RPMI7951 (cell line): Measurements from ENCODE around the gene MAP3K5. TPM values are rescaled to one million over a fixed set of nuclear protein-coding genes. Genes with fewer than 3 reads are reported as not detected.

Experiments used
- DNase-seq: peaks from one replicate; pipeline ENCODE4 v3.0.0-alpha.2; 2012; ENCODE audit warnings: low read depth
- total RNA-seq: library from RNA; depleted of rRNA; stranded (reverse); fragments of >200 nt; shearing (Covaris generic); gene quantifications from 2 replicates; pipeline ENCODE4 v1.2.3, GENCODE V29; 2014

The MAP3K5 gene
- total RNA-seq, 1 experiment from 2014 or later = 6.2 TPM

DNA sequence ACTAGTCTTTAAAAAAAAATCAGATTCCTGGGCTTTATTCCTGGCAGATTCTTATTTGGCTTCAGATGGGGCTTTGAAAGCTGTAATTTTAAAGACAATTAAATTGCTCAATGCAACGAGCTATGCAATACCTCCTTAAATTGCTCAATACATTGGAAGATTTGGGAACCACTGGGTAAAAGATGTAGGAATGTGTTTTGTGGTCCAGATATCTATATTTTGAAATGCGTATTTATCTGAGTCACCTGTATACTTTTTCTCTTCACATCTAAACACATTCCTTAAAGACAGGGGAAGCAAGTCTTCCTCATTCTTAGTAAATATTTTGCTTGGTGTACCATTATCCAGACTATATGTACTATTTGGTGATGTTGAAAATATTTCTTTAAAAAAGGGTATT is 212.5 kb downstream of the MAP3K5 start:
- no peak for DNase-seq

DNA sequence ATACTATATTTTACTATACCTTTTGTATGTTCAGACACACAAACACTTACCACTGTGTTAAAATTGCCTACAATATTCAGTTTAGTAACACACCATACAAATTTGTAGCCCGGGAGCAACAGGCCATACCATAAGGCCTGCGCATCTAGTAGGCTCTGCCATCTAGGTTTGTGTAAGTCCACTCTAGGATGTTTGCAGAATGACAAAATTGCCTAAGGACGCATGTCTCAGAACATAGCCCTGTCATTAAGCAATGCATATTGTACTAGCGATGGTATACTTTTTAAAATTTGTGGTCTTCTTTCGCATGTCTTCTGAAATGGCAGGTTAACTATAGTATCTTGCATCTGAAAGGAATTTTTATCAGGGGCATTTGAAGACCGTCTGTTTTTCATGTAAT is 215.5 kb downstream of the MAP3K5 start:
- DNase-seq = no peak

DNA sequence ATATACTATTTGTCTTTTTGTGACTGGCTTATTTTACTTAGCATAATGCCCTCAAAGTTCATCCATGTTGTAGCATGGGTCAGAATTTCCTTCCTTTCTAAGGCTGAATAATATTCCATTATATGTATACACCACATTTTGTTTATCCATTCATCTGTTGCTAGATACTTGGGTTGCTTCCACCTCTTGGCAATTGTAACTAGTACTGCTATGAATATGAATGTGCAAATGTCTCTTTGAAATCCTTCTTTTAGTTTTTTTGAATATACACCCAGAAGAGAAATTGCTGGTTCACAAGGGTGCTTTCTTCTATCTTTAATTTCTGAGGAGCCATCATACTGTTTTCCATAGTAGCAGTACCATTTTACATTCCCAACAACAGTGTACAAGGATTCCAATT is 220.8 kb downstream of the MAP3K5 start:
- DNase-seq = no peak

DNA sequence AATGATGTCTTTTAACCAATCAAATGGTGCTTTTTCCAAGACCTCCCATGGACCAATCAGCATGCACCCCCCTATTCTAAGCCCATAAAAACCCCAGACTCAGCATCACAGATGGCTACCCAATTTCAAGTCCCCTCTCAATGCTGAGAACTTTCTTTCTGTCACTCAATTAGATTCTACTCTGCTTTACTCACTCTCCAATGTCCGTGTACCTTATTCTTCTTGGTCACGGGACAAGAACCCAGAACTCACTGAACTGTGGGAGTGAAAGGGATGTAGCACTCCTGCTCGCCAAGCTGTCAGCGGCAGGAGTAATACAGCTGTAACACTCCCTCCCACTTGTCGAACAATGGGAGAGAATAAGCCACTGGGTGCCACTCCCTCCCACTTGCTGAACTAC is 221.2 kb downstream of the MAP3K5 start:
- DNase-seq = no peak

DNA sequence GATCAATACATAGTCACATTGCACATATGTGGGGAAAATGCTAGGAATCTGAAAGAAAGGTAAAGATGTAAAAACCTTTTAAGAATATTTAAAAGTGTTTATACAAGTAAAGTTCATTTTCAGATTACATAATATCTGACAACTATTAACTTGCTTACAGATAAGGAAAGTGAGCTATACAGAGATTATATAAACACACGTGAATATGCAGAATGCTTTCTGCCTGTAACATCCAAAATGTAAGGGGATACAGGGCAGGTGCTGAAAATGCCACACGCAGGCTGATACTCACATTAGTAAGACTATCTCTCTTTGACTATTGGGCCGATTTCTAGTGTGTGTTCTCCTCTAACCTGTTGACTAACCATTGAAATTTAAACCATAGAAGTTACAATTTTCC is 224.1 kb downstream of the MAP3K5 start:
- no peak for DNase-seq

DNA sequence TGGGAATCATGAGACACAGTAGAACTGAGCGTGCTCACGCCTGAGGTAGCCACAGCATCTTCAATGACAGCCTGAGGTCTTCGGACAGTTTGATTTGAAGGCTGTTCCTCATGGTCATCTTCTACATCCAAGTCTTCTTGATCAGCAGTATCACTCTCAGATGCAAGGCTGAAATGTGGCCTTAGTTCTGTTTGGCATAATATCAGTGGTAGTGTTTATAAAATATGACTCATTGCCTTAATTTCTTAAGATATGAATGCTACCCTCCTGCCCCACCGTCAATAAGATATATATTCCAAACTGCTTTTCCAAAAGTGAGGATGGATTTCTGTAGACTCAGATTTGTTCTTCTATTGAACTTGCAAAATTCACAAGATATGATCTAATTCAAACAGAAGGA is 224.6 kb downstream of the MAP3K5 start:
- no peak for DNase-seq

DNA sequence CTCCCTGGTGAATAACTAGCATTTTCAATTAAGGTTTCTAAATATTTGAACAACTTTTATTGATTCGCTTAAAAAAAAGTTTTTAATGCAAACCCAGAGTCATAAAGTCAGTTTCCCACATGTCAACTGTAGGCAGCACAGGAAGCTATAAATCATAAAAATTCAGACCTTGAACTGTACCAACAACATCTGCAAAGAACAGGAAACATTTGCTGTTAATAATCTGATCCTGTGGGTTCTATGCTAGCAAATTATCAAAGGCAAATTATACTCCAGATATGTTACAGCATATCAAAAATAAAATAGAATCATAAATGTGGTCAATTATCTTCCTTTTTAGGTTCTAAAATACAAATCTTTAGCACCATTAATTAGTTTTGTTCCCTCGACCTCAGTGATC is 225.4 kb downstream of the MAP3K5 start:
- no peak for DNase-seq

DNA sequence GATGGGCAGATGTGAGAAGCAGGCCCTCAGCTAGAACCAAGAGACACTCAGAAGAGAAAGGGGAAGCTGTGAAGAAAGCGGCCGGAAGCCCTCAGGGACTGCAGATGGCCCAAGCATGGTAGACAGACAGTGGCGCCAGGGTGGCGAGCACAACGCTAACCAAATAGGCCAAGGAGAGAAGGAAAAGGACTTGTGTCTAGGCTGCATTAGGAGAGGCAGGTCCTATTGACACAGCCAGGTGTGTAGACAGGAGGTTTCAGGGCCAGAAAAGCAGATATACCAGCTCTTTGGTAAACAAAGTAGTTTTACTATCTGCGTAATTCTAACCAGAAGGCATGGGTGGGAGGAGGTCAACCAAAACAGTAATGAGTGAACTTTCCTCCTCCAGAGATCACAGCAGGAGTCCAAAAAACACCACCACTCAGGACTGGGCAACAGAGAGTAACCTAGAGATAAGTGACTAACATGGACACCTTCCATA is 226.2 kb downstream of the MAP3K5 start:
- no peak for DNase-seq

DNA sequence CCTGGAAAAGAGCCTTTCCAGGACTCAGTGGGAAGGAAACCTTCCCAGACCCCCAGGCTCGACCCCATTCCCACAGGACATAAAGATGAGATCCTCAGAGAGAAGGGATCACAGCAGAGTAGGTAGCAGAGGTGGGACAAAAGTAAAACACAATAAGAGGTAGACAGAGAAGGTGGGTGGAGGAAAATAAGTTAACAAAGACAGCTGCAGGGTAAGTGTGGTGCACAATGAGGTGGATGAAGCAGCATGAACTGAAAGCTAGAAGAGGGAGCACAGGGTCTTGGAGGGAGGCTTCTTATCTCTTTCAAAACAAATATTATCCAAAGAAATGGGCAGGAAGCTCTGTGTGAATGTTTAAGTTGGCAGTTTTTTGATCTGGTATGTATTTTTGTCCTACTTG is 228.1 kb downstream of the MAP3K5 start:
- DNase-seq = no peak

DNA sequence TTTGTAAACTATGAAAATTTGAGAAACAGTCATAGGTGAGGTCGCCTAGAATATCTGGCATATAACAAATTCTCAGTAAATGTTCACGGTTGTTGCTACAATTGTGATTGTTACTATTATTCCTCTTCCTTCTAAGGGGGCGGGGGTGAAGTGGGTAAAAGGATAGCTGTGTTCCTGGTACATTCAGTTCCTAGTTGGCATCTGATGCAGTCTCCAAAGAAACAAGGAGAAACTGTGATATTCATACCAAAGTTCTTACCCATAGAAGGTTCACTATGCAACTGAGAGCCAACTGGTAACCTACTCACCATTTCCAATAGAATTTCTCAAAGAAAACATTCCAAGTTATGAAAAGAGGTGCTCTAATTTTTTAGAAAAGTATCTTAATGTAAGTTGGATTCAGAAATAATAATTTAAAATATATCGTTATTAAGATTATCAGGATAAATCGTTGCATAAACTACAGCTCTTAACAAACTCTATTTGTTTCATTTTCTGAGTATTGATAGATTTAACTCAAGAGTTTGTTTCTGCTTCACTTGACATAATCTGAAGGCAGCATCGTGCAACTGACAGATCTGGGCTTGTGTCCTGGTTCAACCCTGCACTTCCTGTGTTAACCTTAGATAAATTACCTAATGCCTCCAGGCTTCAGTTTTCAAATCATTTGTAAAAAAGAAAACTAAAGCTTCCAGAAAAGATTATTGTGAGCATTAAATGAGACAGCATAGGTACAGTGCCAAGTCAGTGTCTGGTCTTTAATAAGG is 228.7 kb downstream of the MAP3K5 start:
- no peak for DNase-seq

DNA sequence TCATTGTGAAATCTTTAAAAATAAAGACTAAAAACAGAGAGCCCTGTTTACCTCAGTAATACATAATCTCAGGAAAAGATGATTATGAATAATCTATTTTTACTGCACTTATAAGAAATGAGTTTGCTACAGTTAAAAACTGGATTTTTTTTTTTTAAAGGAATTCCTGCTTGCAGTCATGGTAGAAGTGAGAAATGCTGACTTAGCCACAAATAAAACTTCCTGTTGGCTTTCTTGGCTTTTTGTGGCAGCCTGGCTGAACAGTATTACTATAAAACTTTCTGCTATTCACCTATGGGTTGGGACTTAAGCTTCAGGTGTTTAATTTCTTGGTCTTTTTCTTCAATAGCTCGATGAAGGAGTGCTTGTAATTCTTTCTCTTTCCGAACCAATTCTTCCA is 230.1 kb downstream of the MAP3K5 start:
- no peak for DNase-seq

DNA sequence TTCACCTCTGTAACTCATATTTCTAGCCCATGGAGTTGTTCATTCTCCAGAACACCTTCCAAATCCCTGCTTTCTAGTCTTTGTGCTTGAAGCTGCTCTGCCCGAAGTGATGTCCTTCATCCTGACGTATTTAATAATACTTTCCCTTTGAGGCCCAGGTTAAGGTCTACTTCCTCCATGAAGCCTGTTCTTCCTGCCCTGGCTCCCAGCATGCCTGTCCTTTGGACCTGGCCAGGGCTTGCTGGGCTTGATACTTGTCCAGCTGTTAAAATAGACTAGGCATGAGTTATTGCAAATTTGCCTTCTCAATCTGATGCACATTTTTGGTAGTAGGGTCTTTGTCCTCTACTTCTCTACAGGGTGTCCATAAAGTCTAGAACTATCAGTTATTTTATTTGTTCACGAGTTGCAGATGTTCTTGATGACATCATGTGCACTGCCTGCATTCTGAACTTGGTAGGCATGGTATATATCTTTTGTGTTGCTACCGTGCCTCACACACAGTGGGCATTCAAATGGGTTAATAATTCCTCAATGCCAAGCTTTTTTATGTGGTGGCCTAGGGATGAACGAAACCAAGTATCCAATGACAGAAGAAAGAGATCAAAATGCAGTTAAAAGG is 239.0 kb downstream of the MAP3K5 start:
- DNase-seq = no peak

DNA sequence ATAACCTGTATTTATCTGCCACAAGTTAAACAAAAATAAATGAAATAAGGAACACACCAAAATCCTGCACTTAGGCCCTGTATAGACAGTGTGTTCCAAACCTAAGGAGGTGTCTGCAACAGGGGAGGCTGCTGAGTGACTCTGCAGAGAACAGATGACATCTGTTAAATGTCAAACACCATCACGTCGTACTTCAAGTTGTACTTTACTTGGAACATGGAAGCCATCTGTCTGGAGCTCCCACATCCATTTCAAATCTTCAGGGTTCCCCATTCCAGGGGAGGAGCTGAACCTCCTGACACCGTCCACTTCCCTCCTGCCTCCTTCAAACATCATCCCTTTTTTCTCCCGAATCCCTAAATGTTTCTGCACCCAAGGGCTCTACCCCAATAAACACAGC is 240.2 kb downstream of the MAP3K5 start:
- DNase-seq = no peak

DNA sequence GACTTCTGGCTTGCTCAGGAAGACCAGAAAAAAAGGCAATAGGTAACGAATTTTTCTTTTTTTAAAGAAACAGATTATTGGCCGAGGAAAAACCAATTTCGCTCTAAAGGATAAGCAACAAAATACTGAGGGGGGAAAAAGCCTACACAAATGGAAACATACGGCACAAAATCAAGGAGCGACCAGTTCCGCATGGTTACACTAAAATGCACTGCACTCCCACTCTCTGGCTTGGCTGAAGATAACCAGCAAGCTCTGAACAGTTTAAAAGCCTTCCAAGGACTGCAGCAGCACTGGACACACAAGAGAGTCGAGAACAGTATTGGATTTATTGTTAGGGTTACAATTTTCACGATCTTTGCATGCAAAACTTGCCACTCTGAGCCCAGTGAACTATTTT is 241.2 kb downstream of the MAP3K5 start:
- DNase-seq = no peak

DNA sequence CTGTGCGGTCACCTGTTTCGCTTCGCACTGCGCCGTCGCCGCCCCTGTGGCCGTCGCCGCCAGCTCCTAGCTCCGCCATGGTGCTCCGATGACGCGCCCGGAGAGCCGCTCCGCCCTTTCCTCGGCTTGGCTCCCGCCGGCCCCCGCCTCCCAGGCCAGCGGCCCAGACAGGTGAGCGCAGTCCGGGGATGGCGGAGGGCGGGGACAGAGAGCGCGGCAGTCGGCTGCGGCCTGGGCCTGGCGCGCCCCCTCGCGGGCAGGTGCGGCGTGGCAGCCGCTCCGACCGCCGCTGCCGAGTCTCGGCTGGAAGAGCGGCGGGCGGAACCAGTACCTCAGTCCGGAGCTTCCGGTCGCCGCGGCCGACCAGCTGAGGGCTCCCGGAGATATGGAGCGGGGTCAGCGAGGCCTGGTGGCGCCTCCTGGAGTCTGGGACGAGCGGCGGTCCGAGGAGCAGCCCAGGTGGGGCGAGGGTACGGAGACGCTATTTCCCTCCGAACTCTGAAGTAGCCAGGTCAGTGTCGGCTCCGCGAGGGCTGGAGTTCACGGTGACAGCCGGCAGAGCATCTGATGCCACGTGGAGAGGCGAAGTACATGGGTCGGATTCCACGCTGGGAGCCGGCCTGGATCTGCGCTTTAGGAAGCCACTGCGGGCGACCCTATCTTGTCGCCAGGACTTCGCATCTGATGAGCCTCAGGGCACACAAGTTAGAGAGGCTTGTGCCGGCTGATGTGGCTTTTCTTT is 241.8 kb downstream of the MAP3K5 start, which contains the start of gene MAP7:
TSS of gene MAP7 (minus strand) at position 93 of the 742 bp plus-strand sequence. CDS start at position 79, 14 bp downstream.
- peak; percentile 23 for DNase-seq

DNA sequence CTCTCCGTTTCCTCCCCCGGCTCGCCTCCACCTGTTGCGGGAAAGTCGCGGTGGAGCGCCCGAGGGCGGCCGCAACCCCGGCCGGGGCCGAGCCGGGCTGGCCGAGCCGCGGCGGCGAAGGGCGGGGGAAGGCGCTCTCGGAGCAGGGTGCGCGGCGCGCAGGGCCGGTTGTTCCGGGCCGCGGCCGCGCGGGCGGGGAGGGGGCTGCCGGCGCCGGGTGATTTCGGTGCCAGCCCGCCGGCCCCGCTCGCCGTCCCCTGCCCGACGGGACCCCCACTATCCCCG is 242.3 kb downstream of the MAP3K5 start:
- DNase-seq = no peak

DNA sequence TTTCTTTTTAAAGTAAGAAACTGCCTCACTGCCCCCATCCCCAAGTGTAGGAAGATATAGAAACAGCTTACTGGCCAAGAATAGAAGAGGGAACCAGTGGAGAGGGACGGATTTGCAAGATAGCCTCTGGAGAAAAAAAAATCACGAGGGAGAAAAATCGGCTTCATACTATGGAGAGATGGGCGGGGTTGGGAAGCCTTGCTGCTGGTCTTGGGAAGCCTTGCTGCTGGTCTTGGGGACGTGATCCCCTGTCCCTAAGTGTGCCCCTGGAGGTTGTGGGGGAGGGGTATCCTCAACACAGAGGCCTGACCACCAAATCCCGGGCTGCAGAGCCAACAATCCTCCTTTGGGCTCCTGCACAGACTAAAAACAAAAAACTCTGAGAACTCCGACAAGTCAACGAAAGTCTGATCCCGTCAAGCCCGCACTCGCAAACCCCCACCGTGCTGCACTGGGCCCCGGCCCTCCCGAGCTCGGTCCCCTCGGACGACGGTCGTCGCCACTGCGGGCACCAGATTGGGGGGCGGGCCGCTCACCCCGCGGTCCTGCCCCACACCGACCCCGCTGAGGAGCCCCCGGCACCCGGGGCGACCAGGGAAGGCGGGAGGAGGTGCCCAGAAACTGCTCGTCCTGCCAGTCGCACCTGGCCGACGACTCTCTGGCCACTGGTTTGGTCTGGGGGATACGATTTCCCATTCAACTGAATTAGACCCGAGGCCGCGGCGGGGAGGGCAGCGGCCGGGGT is 242.8 kb downstream of the MAP3K5 start:
- DNase-seq = peak; percentile 5

DNA sequence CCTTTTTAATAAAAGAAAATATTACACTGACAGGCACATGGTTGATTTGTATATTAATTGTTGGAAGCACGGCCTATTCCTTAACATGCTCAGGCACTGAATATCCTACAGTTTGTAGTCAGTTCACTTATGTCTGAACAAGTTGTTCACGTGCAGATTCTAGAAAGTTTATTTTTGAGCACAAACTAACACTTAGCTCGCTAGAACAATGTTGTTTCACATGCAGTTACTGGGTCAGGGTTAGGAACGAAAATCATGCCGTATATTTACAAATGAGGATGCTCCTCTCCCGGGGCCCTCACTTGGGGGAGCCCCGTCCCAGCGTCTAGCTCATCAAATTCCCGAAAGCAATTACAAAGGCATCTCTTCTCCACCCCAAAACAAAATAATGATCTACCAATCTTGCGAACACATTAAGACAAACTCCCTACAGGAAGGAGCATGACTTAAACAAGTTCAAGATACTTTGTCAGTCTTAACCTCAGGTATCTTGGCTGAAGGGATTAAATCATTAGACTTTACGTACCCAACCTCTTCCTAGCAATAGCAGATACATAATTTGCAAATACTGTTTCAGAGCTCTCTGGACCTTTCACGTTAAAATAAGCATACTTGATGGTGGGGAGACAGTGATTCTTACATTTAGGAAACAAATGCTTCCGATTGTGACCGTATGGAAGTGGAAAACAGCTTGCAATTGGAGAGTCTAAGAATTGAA is 243.5 kb downstream of the MAP3K5 start:
- DNase-seq = no peak

DNA sequence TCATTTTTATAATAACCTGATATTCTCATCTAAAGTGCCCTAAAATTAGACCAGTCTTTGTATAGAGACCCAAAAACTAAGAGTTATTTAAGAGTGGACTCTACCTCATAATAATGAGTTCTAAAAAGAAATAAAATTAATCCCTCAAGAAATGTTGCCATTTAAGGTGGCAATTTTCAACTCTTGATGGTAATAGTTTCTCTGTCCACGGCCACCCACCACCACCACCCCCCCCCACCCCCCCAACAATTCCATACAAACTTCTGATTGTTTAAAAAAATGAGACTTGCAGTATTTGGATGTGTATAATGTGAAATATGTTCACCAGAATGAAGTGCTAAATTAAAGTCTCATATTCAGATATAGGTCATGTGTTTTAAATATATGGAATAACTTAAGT is 244.4 kb downstream of the MAP3K5 start:
- DNase-seq = no peak

DNA sequence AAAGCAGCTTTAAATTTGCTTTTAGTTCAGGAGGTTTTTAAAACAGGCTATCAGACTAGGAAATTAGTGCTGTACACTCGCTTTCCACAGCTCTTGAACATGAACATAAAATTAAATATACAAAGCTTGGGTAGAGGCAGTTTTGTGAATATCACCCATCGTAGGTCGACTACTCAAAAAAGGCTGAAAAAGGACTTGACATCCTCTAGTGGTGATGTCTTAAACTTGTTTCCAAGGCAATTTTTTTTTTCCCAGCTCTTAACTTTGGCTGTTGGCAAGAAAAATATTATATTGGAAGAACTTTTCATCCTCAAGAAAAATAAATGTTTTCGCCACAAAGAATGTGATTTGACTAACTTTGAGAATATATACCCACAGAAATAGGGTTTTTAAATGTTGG is 244.9 kb downstream of the MAP3K5 start:
- peak; percentile 25 for DNase-seq

DNA sequence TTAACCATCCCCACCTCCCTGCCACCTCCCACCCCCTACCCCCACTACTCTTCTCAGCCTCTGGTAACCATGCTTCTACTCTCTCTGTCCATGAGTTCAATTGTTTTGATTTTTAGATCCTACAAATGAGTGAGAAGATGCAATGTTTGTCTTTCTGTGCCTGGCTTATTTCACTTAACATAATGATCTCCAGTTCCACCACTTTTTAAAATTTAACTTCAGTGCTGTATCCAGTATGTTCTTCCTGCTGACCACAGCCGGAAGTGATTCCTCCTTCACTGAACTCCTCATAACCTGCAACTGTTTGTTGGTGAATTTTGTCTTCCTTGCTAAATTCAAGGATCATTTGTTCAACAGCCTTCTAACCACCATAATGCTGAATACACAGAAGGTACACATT is 245.9 kb downstream of the MAP3K5 start:
- no peak for DNase-seq

DNA sequence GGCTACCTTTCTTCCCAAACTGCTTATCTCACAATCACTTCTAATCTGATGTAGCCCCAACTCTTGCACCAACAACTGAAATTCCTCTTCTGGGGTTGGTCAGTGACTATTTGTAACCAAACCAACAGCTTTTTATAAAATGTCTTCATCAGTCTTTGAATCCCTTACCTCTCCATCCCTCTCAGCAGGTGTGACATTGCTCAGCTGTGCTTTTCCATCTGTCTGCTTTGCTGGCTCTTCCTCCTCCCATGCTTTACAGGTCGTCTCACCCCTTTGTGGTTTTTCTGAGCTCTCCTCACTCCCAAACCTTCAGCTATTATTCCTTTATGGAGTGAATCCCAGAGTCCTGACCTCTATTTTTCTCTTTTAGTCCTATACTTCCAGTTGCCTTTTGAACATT is 248.0 kb downstream of the MAP3K5 start:
- DNase-seq = no peak
